HG03025 (cell line): ENCODE data around the gene SLC38A1.
"Not testable (repeated sequence)": the region's sequence is repeated elsewhere in the genome, so short reads cannot be mapped to it uniquely, and the experiment has no call there.

Experiments
- ATAC-seq: cut with Tn5 transposase; IDR thresholded peaks from one replicate; pipeline ENCODE4 v1.9.1; 2021; ENCODE audit warnings: mild to moderate bottlenecking, moderate library complexity; ENCODE audit not compliant: unreplicated experiment, low FRiP score

SLC38A1 gene

GRCh38 chr12:46209914-46210872 lies 58.6 kb downstream of the SLC38A1 start:
- peak; percentile 70 for ATAC-seq

- ATAC-seq = no peak
Measured at GRCh38 chr12:46209170-46209569, 59.7 kb downstream of the SLC38A1 start.

GRCh38 chr12:46208370-46208769 lies 60.5 kb downstream of the SLC38A1 start:
- ATAC-seq = no peak

GRCh38 chr12:46207644-46208043 lies 61.2 kb downstream of the SLC38A1 start:
- ATAC-seq = no peak

- ATAC-seq = no peak
Measured at GRCh38 chr12:46206471-46206870, 62.4 kb downstream of the SLC38A1 start.

GRCh38 chr12:46205294-46205693 lies 63.5 kb downstream of the SLC38A1 start:
- ATAC-seq = no peak

GRCh38 chr12:46201284-46201789 lies 67.5 kb downstream of the SLC38A1 start:
- no peak for ATAC-seq

GRCh38 chr12:46200551-46200950 lies 68.3 kb downstream of the SLC38A1 start:
- no peak for ATAC-seq

GRCh38 chr12:46198913-46199312 lies 69.9 kb downstream of the SLC38A1 start:
- no peak for ATAC-seq

GRCh38 chr12:46197883-46198282 lies 71.0 kb downstream of the SLC38A1 start:
- no peak for ATAC-seq

GRCh38 chr12:46190533-46190932 lies 78.3 kb downstream of the SLC38A1 start:
- ATAC-seq = not testable (repeated sequence)

- ATAC-seq = no peak
Measured at GRCh38 chr12:46188170-46188569, 80.7 kb downstream of the SLC38A1 start.

- ATAC-seq = no peak
Measured at GRCh38 chr12:46187023-46187422, 81.8 kb downstream of the SLC38A1 start.

- ATAC-seq = no peak
Measured at GRCh38 chr12:46186088-46186487, 82.8 kb downstream of the SLC38A1 start.

GRCh38 chr12:46185686-46186085 lies 83.2 kb downstream of the SLC38A1 start:
- no peak for ATAC-seq

- no peak for ATAC-seq
Measured at GRCh38 chr12:46184798-46185595, 83.8 kb downstream of the SLC38A1 start.

GRCh38 chr12:46183112-46183511 lies 85.7 kb downstream of the SLC38A1 start:
- no peak for ATAC-seq

GRCh38 chr12:46181465-46181864 lies 87.4 kb downstream of the SLC38A1 start:
- ATAC-seq = no peak

- peak; percentile 43 for ATAC-seq
Measured at GRCh38 chr12:46179693-46180452, 89.0 kb downstream of the SLC38A1 start.

GRCh38 chr12:46177837-46178608 lies 90.8 kb downstream of the SLC38A1 start:
- ATAC-seq = no peak
